Urinary bladder (tissue), 4 donors: ENCODE data around the gene ABL1. TPM values are rescaled to one million over a fixed set of nuclear protein-coding genes. Genes with fewer than 3 reads are reported as not detected.

Experiments used
- DNase-seq: peaks from one replicate; pipeline ENCODE4 v3.0.0-alpha.2; 2015; ENCODE audit errors: extremely low spot score
- H3K27ac ChIP-seq: one replicate; pipeline ENCODE4 v1.5.1; 2013; ENCODE audit warnings: low read depth, mild to moderate bottlenecking, moderate library complexity
- H3K36me3 ChIP-seq: one replicate; pipeline ENCODE4 v1.6.1; 2013; ENCODE audit warnings: mild to moderate bottlenecking, moderate library complexity; ENCODE audit not compliant: insufficient read depth
- H3K4me1 ChIP-seq: one replicate; pipeline ENCODE4 v1.6.1; 2013; ENCODE audit warnings: mild to moderate bottlenecking, moderate library complexity; ENCODE audit not compliant: insufficient read depth
- H3K4me3 ChIP-seq: one replicate; pipeline ENCODE4 v1.5.1; 2013; ENCODE audit warnings: low read depth, low read length
- WGBS: extraction: QIAGEN DNeasy Blood & Tissue Kit; methylation state at CpG from one replicate; pipeline ENCODE4 v1.1.7; 2013; 5-methylcytosine and 5-hydroxymethylcytosine counted together
- polyA plus RNA-seq: library from polyadenylated mRNA; stranded (reverse); fragments of 200-250 nt; gene quantifications from one replicate; pipeline ENCODE4 v1.2.3, GENCODE V29; 2013
- total RNA-seq: library from RNA; depleted of rRNA; stranded (reverse); fragments of >200 nt; gene quantifications from one replicate; pipeline ENCODE4 v1.2.3, GENCODE V29; 2014
- donor health status: healthy with polysubstance abuse.
- donor health status: healthy.

ABL1 gene
- total and polyA plus RNA-seq, 2 donors: 46.5 to 125 TPM

DNA sequence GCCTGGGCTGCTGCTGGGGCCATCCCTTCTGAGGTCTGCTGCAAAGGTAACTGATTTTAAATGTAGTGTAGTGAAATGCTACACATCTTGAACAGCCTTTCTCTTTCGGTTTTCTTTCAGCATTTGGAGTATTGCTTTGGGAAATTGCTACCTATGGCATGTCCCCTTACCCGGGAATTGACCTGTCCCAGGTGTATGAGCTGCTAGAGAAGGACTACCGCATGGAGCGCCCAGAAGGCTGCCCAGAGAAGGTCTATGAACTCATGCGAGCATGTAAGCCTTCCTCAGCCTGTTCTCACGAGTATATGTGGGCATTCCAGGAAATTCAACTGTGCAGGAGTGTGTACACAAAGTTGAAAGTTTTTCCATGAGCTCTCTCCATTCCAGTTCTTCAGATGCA lies 43.2 kb downstream of the ABL1 start:
- DNase-seq: no peak
- WGBS: 91% methylated on average over 6 of the region's 6 CpGs
- H3K36me3 ChIP-seq: peaks cover 9% of the 10 kb centered on the region
- H3K4me1 ChIP-seq: no peaks in the 10 kb centered on the region
- H3K4me3 ChIP-seq: no peak overlapping the region
- no peak overlapping the region for H3K27ac ChIP-seq

DNA sequence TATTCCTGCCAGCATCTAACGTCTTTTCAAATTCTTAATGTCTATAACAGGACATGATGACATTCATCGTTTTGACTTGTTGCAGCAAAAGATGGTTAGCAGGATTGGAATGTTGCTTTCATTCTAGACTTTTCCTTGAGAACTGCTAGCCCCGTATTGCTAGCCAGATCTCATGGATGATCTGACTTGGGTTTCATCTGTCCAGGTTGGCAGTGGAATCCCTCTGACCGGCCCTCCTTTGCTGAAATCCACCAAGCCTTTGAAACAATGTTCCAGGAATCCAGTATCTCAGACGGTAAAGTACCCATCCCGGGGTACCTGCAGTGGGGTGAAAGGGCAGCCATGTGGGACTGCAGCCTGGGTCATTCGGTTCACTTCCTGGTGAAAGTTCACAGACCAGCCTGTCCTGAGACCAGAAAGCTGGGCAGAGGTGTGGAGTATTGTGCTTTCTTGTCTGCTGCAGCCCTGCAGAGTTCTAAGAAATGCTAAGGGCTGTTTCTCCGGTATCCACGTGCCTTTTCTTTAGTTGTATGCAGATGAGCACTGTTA lies 44.9 kb downstream of the ABL1 start:
- peaks cover 9% of the 10 kb centered on the region for H3K36me3 ChIP-seq
- H3K4me3 ChIP-seq: no peak overlapping the region
- H3K27ac ChIP-seq: no peak overlapping the region
- WGBS: 89% methylated on average over 9 of the region's 9 CpGs
- no peaks in the 10 kb centered on the region for H3K4me1 ChIP-seq
- DNase-seq: no peak

- Histone ChIP-seq H3K27ac (no peak overlapping the region), H3K4me1 (no peaks in the 10 kb centered on the region), H3K36me3 (peaks cover 9% of the 10 kb centered on the region), H3K4me3 (no peak overlapping the region)
- 92% methylated on average over 16 of the region's 16 CpGs for WGBS
- no peak for DNase-seq
Observed at GRCh38 chr9:130880599-130881220, 45.7 kb downstream of the ABL1 start.

DNA sequence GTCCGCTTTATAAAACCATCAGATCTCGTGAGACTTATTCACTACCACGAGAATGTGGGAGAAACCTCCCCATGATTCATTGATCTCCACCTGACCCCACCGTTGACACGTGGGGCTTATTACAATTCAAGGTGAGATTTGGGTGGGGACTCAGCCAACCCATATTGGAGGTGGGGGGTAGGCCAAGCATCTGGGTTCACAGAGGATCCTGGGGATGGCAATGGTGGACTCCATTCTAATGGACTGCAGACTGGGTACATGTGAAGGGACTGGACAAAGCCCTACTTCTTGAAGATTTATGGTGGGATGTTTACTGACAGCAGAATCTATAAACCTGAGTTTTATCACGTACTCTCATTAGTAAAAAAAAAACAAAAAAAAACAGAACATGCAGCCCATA lies 46.5 kb downstream of the ABL1 start:
- Histone ChIP-seq H3K27ac (no peak overlapping the region), H3K4me1 (no peaks in the 10 kb centered on the region), H3K4me3 (no peak overlapping the region), H3K36me3 (peaks cover 9% of the 10 kb centered on the region)
- DNase-seq: no peak
- WGBS: 85% methylated on average over 6 of the region's 6 CpGs

DNA sequence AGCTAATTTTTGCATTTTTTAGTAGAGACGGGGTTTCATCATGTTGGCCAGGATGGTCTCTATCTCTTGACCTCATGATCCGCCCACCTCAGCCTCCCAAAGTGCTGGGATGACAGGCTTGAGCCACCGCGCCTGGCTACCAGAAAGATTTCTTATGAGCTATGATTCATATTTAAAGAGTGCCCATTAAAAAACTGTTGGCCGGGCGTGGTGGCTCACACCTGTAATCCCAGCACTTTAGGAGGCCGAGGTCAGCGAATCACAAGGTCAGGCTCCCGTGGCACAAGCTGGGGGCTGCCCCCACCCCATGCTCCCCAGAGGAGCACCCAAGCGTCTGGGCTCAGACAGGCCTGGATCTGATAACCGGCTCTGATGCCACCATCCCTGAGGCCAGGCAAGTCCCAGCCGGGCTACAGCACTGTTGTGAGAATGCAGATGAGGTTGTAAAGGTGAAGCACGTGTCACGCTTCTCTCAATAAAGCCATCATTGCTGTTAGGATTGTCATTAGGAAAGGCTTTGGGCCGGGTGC lies 47.7 kb downstream of the ABL1 start:
- Histone ChIP-seq H3K36me3 (peaks cover 9% of the 10 kb centered on the region), H3K27ac (no peak overlapping the region), H3K4me3 (no peak overlapping the region), H3K4me1 (no peaks in the 10 kb centered on the region)
- DNase-seq: no peak
- 86% methylated on average over 15 of the region's 15 CpGs for WGBS

GRCh38 chr9:130883479-130883878 lies 48.4 kb downstream of the ABL1 start:
- WGBS: 87% methylated on average over 5 of the region's 5 CpGs
- H3K36me3 ChIP-seq: peaks cover 7% of the 10 kb centered on the region
- H3K27ac ChIP-seq: no peak overlapping the region
- DNase-seq: no peak
- no peak overlapping the region for H3K4me3 ChIP-seq
- no peaks in the 10 kb centered on the region for H3K4me1 ChIP-seq

DNA sequence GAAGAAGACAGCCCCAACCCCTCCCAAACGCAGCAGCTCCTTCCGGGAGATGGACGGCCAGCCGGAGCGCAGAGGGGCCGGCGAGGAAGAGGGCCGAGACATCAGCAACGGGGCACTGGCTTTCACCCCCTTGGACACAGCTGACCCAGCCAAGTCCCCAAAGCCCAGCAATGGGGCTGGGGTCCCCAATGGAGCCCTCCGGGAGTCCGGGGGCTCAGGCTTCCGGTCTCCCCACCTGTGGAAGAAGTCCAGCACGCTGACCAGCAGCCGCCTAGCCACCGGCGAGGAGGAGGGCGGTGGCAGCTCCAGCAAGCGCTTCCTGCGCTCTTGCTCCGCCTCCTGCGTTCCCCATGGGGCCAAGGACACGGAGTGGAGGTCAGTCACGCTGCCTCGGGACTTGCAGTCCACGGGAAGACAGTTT lies 49.1 kb downstream of the ABL1 start:
- Histone ChIP-seq H3K4me3 (no peak overlapping the region), H3K27ac (no peak overlapping the region), H3K4me1 (no peaks in the 10 kb centered on the region), H3K36me3 (peaks cover 7% of the 10 kb centered on the region)
- 82% methylated on average over 25 of the region's 25 CpGs for WGBS
- DNase-seq: no peak

GRCh38 chr9:130884542-130885483 lies 49.8 kb downstream of the ABL1 start:
- Histone ChIP-seq H3K27ac (no peak overlapping the region), H3K4me3 (no peak overlapping the region), H3K36me3 (peaks cover 7% of the 10 kb centered on the region), H3K4me1 (no peaks in the 10 kb centered on the region)
- DNase-seq: no peak
- 75% methylated on average over 47 of the region's 47 CpGs for WGBS

DNA sequence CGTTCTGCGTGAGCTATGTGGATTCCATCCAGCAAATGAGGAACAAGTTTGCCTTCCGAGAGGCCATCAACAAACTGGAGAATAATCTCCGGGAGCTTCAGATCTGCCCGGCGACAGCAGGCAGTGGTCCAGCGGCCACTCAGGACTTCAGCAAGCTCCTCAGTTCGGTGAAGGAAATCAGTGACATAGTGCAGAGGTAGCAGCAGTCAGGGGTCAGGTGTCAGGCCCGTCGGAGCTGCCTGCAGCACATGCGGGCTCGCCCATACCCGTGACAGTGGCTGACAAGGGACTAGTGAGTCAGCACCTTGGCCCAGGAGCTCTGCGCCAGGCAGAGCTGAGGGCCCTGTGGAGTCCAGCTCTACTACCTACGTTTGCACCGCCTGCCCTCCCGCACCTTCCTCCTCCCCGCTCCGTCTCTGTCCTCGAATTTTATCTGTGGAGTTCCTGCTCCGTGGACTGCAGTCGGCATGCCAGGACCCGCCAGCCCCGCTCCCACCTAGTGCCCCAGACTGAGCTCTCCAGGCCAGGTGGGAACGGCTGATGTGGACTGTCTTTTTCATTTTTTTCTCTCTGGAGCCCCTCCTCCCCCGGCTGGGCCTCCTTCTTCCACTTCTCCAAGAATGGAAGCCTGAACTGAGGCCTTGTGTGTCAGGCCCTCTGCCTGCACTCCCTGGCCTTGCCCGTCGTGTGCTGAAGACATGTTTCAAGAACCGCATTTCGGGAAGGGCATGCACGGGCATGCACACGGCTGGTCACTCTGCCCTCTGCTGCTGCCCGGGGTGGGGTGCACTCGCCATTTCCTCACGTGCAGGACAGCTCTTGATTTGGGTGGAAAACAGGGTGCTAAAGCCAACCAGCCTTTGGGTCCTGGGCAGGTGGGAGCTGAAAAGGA lies 50.7 kb downstream of the ABL1 start:
- H3K4me3 ChIP-seq: no peak overlapping the region
- H3K27ac ChIP-seq: no peak overlapping the region
- no peak for DNase-seq
- H3K36me3 ChIP-seq: peaks cover 8% of the 10 kb centered on the region
- 74% methylated on average over 35 of the region's 35 CpGs for WGBS
- no peaks in the 10 kb centered on the region for H3K4me1 ChIP-seq

GRCh38 chr9:130886981-130887380 lies 51.9 kb downstream of the ABL1 start:
- Histone ChIP-seq H3K4me1 (no peaks in the 10 kb centered on the region), H3K36me3 (peaks cover 8% of the 10 kb centered on the region), H3K4me3 (no peak overlapping the region), H3K27ac (no peak overlapping the region)
- WGBS: 79% methylated on average over 23 of the region's 23 CpGs
- DNase-seq: no peak

- H3K36me3 ChIP-seq: peaks cover 8% of the 10 kb centered on the region
Observed at GRCh38 chr9:130887494-130888144, 52.6 kb downstream of the ABL1 start.

DNA sequence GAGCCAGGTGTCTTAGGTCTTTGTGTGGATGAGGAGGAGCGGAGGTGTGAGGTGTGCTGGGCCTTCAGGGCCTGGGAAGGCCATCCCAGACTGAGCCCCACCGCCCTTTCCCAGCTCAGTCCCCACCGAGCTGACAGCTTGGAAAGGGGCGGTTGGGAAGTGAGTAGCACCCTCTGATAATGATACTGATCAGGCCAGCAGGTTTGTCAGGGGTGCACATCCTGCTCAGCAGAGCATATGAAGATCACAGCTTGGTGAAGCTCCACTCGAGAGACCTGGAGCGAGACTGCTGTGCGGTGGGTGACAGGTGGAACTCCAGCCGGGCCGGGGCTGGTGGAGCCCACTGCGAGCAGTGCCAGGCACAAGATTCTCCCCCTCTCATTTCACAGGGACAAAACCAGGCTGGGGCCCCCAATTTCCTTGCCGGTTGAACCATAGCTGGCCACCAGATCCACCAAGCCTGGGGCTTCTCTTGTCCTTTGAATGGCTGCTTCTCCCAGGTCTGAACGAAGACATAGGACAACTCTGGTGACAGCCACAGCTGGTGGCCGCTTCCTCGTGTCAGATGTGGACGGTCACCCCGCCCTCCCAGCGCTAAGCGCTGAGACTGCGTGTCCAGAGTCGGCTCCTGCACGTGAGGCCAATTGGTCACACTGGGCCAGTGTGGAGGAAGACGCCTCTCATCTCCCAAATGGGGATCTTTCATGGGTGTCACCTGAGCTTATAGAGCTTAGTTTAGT lies 53.3 kb downstream of the ABL1 start:
- peaks cover 8% of the 10 kb centered on the region for H3K36me3 ChIP-seq
- WGBS: 89% methylated on average over 22 of the region's 22 CpGs
- no peak for DNase-seq

More at GRCh38 chr9:130887494-130888144, 52.6 kb downstream of the ABL1 start:
- H3K4me3 ChIP-seq: no peak overlapping the region
- H3K4me1 ChIP-seq: no peaks in the 10 kb centered on the region
- no peak for DNase-seq
- no peak overlapping the region for H3K27ac ChIP-seq
- 56% methylated on average over 25 of the region's 25 CpGs for WGBS

More for the DNA sequence above, 53.3 kb downstream of the ABL1 start:
- Histone ChIP-seq H3K4me1 (no peaks in the 10 kb centered on the region), H3K27ac (no peak overlapping the region), H3K4me3 (no peak overlapping the region)
